ENCODE measurements around the gene MNAT1.

MNAT1 gene

GRCh38 chr14:60865378-60866127 is 131.0 kb downstream of the MNAT1 start:
- H3K9me3 ChIP-seq (ENCODE audit: control insufficient read depth, insufficient read depth, low read depth, low read length) = no peaks in the 10 kb centered on the region
- ChIA-PET POLR2A (no interaction called here), CTCF (no interaction called here)
- no peaks in the 10 kb centered on the region; a peak in 1 of 3 replicates for H3K36me3 ChIP-seq (ENCODE audit: control insufficient read depth in 2 of 2, insufficient read depth in 1 of 2, low read length in 2 of 2)
- TF ChIP-seq ZNF610 (tag by site-specific recombination; IDR thresholded peaks at IDR 0.05; ENCODE audit: borderline replicate concordance) (no peak), OSR2 (tag by site-specific recombination; IDR thresholded peaks at IDR 0.05) (no peak), ZNF280C (tag by site-specific recombination; IDR thresholded peaks at IDR 0.05) (no peak)
- no peak overlapping the region for H3K27ac ChIP-seq (ENCODE audit: extremely low read depth, low read depth, low read length)
- peaks cover 14% of the 10 kb centered on the region for H3K4me1 ChIP-seq (ENCODE audit: control insufficient read depth, insufficient read depth, low read length)
- H3K4me3 ChIP-seq (ENCODE audit: low read depth, low read length) = no peak overlapping the region

DNA sequence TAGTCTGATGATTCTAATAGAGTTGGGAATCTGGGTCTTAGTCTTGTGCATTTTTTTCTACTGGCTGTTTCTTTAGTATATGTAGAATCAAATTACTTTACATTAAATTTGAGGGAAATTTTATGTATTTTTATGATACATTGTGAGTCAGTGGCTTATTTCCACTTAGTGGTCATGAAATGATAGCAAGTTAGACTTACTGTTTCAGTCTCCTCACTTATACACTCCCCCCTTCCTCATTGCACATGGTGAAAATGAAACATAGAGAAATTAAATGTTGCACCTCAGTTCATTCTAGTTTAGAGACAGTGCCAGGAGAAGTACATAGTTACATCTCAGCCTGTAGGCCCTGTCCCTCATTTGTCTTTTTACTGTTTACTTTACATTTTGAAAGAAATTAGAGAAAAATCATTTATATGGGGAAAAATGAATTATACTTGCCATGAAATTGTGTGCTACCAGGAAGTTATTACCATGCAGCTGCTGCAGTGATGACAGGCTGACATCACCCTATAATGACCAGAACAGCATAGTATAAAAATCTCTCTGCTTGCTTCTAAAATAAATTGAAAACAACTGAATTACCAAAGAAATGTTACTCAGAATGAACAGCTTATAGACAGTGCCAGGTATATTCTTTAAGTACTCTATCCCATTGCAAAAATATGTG is 133.1 kb downstream of the MNAT1 start:
- Histone ChIP-seq H3K4me3 (ENCODE audit: low read depth, low read length) (no peak overlapping the region), H3K27ac (ENCODE audit: extremely low read depth, low read depth, low read length) (no peak overlapping the region), H3K36me3 (ENCODE audit: control insufficient read depth in 2 of 2, insufficient read depth in 1 of 2, low read length in 2 of 2) (no peaks in the 10 kb centered on the region), H3K9me3 (ENCODE audit: control insufficient read depth, insufficient read depth, low read depth, low read length) (no peaks in the 10 kb centered on the region), H3K4me1 (ENCODE audit: control insufficient read depth, insufficient read depth, low read length) (peaks cover 2% of the 10 kb centered on the region)
- CTCF ChIA-PET = interaction anchor here (0.5 kb wide), 1 partner anchor 51 kb away, joined by 3 read pairs; no protein-coding TSS in a partner anchor
- TF ChIP-seq ZNF571 (tag by site-specific recombination; IDR thresholded peaks at IDR 0.05) (no peak), PRDM6 (tag by site-specific recombination; IDR thresholded peaks at IDR 0.05) (peak; percentile 49)
- POLR2A ChIA-PET = no interaction called here

GRCh38 chr14:60878121-60878520 is 143.6 kb downstream of the MNAT1 start:
- no peak overlapping the region for H3K27ac ChIP-seq (ENCODE audit: extremely low read depth, low read depth, low read length)
- POLR2A ChIA-PET = no interaction called here
- H3K4me3 ChIP-seq (ENCODE audit: low read depth, low read length) = no peak overlapping the region
- peaks cover 7 to 13% of the 10 kb centered on the region in 2 experiments; a peak in 2 of 3 replicates for H3K36me3 ChIP-seq (ENCODE audit: control insufficient read depth in 2 of 2, insufficient read depth in 1 of 2, low read length in 2 of 2)
- H3K4me1 ChIP-seq (ENCODE audit: control insufficient read depth, insufficient read depth, low read length) = no peaks in the 10 kb centered on the region
- no peaks in the 10 kb centered on the region for H3K9me3 ChIP-seq (ENCODE audit: control insufficient read depth, insufficient read depth, low read depth, low read length)
- CTCF ChIA-PET = interaction anchor here (0.5 to 0.6 kb wide), 2 partner anchors 707 to 1317 kb away, joined by 3 to 5 read pairs; no protein-coding TSS in a partner anchor
- TF ChIP-seq ZNF701 (tag by site-specific recombination; IDR thresholded peaks at IDR 0.05) (no peak), REPIN1 (tag by site-specific recombination; IDR thresholded peaks at IDR 0.05; ENCODE audit: low read depth) (no peak), ZNF155 (tag by site-specific recombination; IDR thresholded peaks at IDR 0.05) (no peak), ZNF596 (tag by site-specific recombination; IDR thresholded peaks at IDR 0.05) (no peak), ZNF518A (tag by site-specific recombination; conservative IDR thresholded peaks at IDR 0.05; ENCODE audit: low read depth) (no peak), ZNF426 (tag by site-specific recombination; IDR thresholded peaks at IDR 0.05) (no peak), ZNF48 (tag by site-specific recombination; IDR thresholded peaks at IDR 0.05) (no peak), ZNF169 (tag by site-specific recombination; IDR thresholded peaks at IDR 0.05) (no peak), ZNF350 (tag by site-specific recombination; IDR thresholded peaks at IDR 0.05) (no peak), RBAK (tag by site-specific recombination; IDR thresholded peaks at IDR 0.05) (no peak), ZNF473 (tag by site-specific recombination; IDR thresholded peaks at IDR 0.05) (no peak), ZNF830 (tag by site-specific recombination; IDR thresholded peaks at IDR 0.05; ENCODE audit: low read depth) (no peak), ZFP69B (tag by site-specific recombination; IDR thresholded peaks at IDR 0.05) (no peak), WT1 (tag by site-specific recombination; IDR thresholded peaks at IDR 0.05) (no peak)
- TF ChIP-seq, protein P1, sequence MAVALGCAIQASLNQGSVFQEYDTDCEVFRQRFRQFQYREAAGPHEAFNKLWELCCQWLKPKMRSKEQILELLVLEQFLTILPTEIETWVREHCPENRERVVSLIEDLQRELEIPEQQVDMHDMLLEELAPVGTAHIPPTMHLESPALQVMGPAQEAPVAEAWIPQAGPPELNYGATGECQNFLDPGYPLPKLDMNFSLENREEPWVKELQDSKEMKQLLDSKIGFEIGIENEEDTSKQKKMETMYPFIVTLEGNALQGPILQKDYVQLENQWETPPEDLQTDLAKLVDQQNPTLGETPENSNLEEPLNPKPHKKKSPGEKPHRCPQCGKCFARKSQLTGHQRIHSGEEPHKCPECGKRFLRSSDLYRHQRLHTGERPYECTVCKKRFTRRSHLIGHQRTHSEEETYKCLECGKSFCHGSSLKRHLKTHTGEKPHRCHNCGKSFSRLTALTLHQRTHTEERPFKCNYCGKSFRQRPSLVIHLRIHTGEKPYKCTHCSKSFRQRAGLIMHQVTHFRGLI (tag by site-specific recombination; IDR thresholded peaks at IDR 0.05) = no peak

Measured in HEK293 (cell line).